ENCODE measurements around the gene COG6.

COG6 gene

GRCh38 chr13:39682310-39682709 is 26.8 kb downstream of the COG6 start:
- no peak for DNase-seq

GRCh38 chr13:39682788-39683187 is 27.3 kb downstream of the COG6 start:
- no peak for DNase-seq

GRCh38 chr13:39684531-39685137 is 29.2 kb downstream of the COG6 start:
- no peak for DNase-seq

- DNase-seq: no peak
These were observed 30.2 kb downstream of the COG6 start for GRCh38 chr13:39685652-39686051.

- no peak for DNase-seq
These were observed 32.8 kb downstream of the COG6 start for GRCh38 chr13:39688278-39688677.

- no peak for DNase-seq
These were observed 33.4 kb downstream of the COG6 start for GRCh38 chr13:39688699-39689405.

GRCh38 chr13:39692660-39693438 is 37.4 kb downstream of the COG6 start:
- peak in 1 of 14 donors; percentile 1 for DNase-seq

GRCh38 chr13:39699274-39699673 is 43.8 kb downstream of the COG6 start:
- DNase-seq: no peak

- no peak for DNase-seq
These were observed 57.2 kb downstream of the COG6 start for GRCh38 chr13:39712626-39713025.

GRCh38 chr13:39729156-39729555 is 73.7 kb downstream of the COG6 start:
- no peak for DNase-seq

GRCh38 chr13:39734952-39735351 is 79.5 kb downstream of the COG6 start:
- no peak for DNase-seq

- no peak for DNase-seq
These were observed 81.6 kb downstream of the COG6 start for GRCh38 chr13:39737047-39737446.

- no peak for DNase-seq
These were observed 85.3 kb downstream of the COG6 start for GRCh38 chr13:39740761-39741160.

GRCh38 chr13:39748961-39749360 is 93.5 kb downstream of the COG6 start:
- DNase-seq: no peak

GRCh38 chr13:39749528-39749927 is 94.1 kb downstream of the COG6 start:
- DNase-seq: no peak

- no peak for DNase-seq
These were observed 96.3 kb downstream of the COG6 start for GRCh38 chr13:39751805-39752204.

GRCh38 chr13:39760521-39760920 is 105.1 kb downstream of the COG6 start:
- no peak for DNase-seq

- DNase-seq: peak; percentile 11 to 99 (median 68)
These were observed 110.5 kb downstream of the COG6 start for GRCh38 chr13:39765801-39766463.

GRCh38 chr13:39766464-39767158 is 111.1 kb downstream of the COG6 start:
- DNase-seq: peak in 3 of 14 donors; percentile 44 to 84 (median 53)

- DNase-seq: no peak
These were observed 112.5 kb downstream of the COG6 start for GRCh38 chr13:39767791-39768517.

GRCh38 chr13:39768962-39769361 is 113.5 kb downstream of the COG6 start:
- DNase-seq: no peak

All from C1 segment of cervical spinal cord (tissue), 14 donors.